Natural killer cell (primary cell): ENCODE results near the gene DDO. TPM values are rescaled to one million over a fixed set of nuclear protein-coding genes. Genes with fewer than 3 reads are reported as not detected.
"Not testable (repeated sequence)": the region's sequence is repeated elsewhere in the genome, so short reads cannot be mapped to it uniquely, and the experiment has no call there.

Experiments used
- ATAC-seq, 3 donors: fragments of 150-1000 bp in 2 of 3; fragments of 200-7000 bp in 1 of 3; cut with Tn5 transposase; 1 replicate in 1 of 3; 2 replicates in 2 of 3; pipeline ENCODE4 v1.10.0; 2021; ENCODE audit warnings: mild to moderate bottlenecking in 2 of 3, moderate library complexity in 2 of 3
- DNase-seq, 2 donors: peaks; one replicate each; pipeline versions ENCODE4 v3.0.0 to v3.0.0-alpha.2; 2013 to 2021; ENCODE audit warnings: mixed read lengths in 1 of 2
- H3K27ac ChIP-seq: one replicate; pipeline ENCODE4 v1.5.1; 2013; ENCODE audit warnings: mild to moderate bottlenecking, low read length
- H3K27me3 ChIP-seq: one replicate; pipeline ENCODE4 v1.6.1; 2013; ENCODE audit warnings: low read length; ENCODE audit not compliant: control insufficient read depth, insufficient read depth
- H3K36me3 ChIP-seq: one replicate; pipeline ENCODE4 v1.6.1; 2013; ENCODE audit warnings: low read length; ENCODE audit not compliant: control insufficient read depth, insufficient read depth
- H3K4me1 ChIP-seq: one replicate; pipeline ENCODE4 v1.6.1; 2013; ENCODE audit warnings: low read length; ENCODE audit not compliant: control insufficient read depth, insufficient read depth
- H3K4me3 ChIP-seq: one replicate; pipeline ENCODE4 v1.5.1; 2013; ENCODE audit warnings: low read length
- H3K9me3 ChIP-seq: one replicate; pipeline ENCODE4 v1.6.1; 2013; ENCODE audit warnings: low read length; ENCODE audit not compliant: control insufficient read depth, insufficient read depth
- H3K27ac Mint-ChIP-seq, 2 donors: one replicate each; pipeline ENCODE4 v1.8.0; 2022; ENCODE audit warnings: mild to moderate bottlenecking in 2 of 2, mixed read lengths in 2 of 2, moderate library complexity in 1 of 2
- H3K27me3 Mint-ChIP-seq, 2 donors: one replicate each; pipeline ENCODE4 v1.8.0; 2022; ENCODE audit warnings: low read depth in 2 of 2, mixed read lengths in 2 of 2
- H3K36me3 Mint-ChIP-seq: one replicate; pipeline ENCODE4 v1.8.0; 2022; ENCODE audit warnings: mixed read lengths
- H3K4me1 Mint-ChIP-seq, 2 donors: one replicate each; pipeline ENCODE4 v1.8.0; 2022; ENCODE audit warnings: mixed read lengths in 2 of 2
- H3K4me3 Mint-ChIP-seq: one replicate; pipeline ENCODE4 v1.8.0; 2022; ENCODE audit warnings: mild to moderate bottlenecking, moderate library complexity, mixed read lengths
- H3K9me3 Mint-ChIP-seq, 2 donors: one replicate each; pipeline ENCODE4 v1.8.0; 2022; ENCODE audit warnings: mixed read lengths in 2 of 2
- WGBS: methylation state at CpG from one replicate; pipeline ENCODE4 v1.1.7; 2013; ENCODE audit warnings: missing lambda C conversion rate; ENCODE audit not compliant: insufficient coverage; 5-methylcytosine and 5-hydroxymethylcytosine counted together
- intact Hi-C: fragments of 100-400 bp; cut with micrococcal nuclease; formaldehyde crosslinking; loops from one replicate; pipeline ENCODE4 v1.14.2; 2022
- total RNA-seq, 4 donors: library from RNA; stranded (reverse); fragments of 120-200 nt in 1 of 4; gene quantifications; one replicate each; pipeline versions ENCODE4 v1.2.3 to v1.2.4, GENCODE V29; 2013 to 2022
- TF ChIP-seq, protein P1 (sequence below): fragments of 200-600 bp; IDR thresholded peaks from one replicate; pipeline ENCODE4 v1.8.0; 2022; ENCODE audit warnings: antibody characterized with exemption

DDO gene
- total RNA-seq, 3 donors from 2014 or later (not counting 1 experiment from before 2014, with no cell fraction given): 0.25 to 0.50 TPM; not detected in 1

DNA sequence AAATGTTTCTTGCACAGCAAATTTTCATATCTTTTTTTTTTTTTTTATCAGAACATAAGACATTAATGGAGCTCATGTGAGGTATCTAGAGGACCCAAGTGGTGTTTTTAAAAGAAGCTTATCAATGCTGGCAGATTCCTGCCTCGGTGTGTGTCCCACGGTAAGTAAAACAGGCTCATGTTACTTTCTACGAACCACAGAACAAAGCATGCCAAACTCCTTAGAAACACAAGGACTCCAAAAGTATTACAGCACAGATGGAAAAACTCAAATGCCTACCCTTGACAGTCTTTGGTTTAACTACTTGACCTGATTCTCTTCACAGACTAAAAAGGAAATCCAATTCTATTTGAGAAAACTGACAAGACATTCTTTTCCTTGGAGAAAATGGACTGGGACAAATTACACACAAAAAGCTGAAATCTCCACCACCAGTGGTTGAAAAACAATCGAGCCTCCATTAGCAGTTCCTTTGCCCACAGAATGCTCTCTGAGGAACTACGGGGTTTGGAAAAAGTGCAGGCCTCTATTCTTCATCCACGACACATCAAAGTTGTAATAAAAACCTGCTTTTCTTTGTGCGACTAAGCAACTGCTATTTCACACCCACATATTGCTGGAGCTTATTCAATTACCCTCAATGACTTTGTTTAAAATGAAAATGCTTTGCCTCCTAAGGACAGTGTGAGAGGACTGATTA lies 62.7 kb downstream of the DDO start:
- WGBS: 88% methylated on average over 7 of the region's 7 CpGs
- peaks cover 21 to 27% of the 10 kb centered on the region in 2 donors for H3K27me3 Mint-ChIP-seq

DNA sequence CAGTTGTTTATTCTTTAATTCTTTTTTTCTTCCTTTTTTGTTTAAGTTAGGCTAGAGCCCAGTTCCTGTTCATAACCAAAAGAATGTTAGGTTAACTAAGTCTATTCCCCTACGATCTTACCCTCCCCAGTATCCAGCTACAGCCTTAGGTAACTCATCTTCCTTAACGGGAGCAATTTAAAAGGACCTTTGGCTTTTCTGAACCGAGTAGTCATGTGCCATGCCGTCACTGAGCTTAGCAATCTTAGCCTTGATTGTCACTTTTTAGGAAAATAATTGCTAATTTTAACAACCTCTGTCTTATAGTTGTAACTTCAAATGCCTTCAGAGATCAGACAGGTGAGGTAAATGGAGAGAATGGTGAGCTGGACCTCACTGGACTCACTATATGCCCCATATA lies 63.4 kb downstream of the DDO start:
- 89% methylated on average over 4 of the region's 4 CpGs for WGBS
- no peak for ATAC-seq

More for the DNA sequence above, 62.7 kb downstream of the DDO start:
- Mint-ChIP-seq H3K27ac (no peak overlapping the region), H3K36me3 (no peaks in the 10 kb centered on the region), H3K4me1 (peaks cover 0 to 11% of the 10 kb centered on the region in 2 donors), H3K4me3 (no peak overlapping the region), H3K9me3 (no peaks in the 10 kb centered on the region)
- Histone ChIP-seq H3K27me3 (peaks cover 7% of the 10 kb centered on the region), H3K27ac (no peak overlapping the region), H3K9me3 (no peaks in the 10 kb centered on the region), H3K36me3 (no peaks in the 10 kb centered on the region), H3K4me3 (no peak overlapping the region), H3K4me1 (peaks cover 6% of the 10 kb centered on the region)
- intact Hi-C loops: no loop called here
- DNase-seq (no peak), ATAC-seq (no peak)
- TF ChIP-seq, protein P1, sequence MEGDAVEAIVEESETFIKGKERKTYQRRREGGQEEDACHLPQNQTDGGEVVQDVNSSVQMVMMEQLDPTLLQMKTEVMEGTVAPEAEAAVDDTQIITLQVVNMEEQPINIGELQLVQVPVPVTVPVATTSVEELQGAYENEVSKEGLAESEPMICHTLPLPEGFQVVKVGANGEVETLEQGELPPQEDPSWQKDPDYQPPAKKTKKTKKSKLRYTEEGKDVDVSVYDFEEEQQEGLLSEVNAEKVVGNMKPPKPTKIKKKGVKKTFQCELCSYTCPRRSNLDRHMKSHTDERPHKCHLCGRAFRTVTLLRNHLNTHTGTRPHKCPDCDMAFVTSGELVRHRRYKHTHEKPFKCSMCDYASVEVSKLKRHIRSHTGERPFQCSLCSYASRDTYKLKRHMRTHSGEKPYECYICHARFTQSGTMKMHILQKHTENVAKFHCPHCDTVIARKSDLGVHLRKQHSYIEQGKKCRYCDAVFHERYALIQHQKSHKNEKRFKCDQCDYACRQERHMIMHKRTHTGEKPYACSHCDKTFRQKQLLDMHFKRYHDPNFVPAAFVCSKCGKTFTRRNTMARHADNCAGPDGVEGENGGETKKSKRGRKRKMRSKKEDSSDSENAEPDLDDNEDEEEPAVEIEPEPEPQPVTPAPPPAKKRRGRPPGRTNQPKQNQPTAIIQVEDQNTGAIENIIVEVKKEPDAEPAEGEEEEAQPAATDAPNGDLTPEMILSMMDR: no peak

DNA sequence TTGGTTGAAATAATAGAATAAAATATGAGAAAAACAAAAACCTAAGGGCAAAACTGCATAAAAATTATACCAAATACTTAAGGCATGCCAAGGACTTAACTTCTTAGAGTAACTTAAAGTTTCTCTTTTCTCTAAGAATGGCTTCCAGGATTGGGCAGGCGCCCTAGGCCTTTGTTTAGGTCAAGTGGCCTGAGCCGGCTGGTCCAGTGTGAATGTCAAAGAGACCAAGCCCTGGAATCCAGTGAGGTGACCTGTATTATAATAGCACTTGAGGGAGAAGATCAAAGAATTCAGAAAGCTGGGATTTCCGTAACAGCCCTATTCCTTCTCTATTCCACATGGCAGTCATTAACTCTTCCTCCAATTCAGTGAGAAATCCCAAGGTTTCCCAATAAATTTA lies 63.8 kb downstream of the DDO start:
- Histone ChIP-seq H3K36me3 (no peaks in the 10 kb centered on the region), H3K27ac (no peak overlapping the region), H3K4me1 (no peaks in the 10 kb centered on the region), H3K27me3 (peaks cover 1% of the 10 kb centered on the region), H3K4me3 (no peak overlapping the region), H3K9me3 (no peaks in the 10 kb centered on the region)
- no peak for ATAC-seq
- Mint-ChIP-seq H3K9me3 (no peaks in the 10 kb centered on the region), H3K27ac (no peak overlapping the region), H3K36me3 (no peaks in the 10 kb centered on the region), H3K4me3 (no peak overlapping the region), H3K27me3 (peaks cover 10 to 15% of the 10 kb centered on the region in 2 donors), H3K4me1 (peaks cover 0 to 2% of the 10 kb centered on the region in 2 donors)
- TF ChIP-seq, protein P1: no peak
- 86% methylated on average over 2 of the region's 3 CpGs for WGBS
- no peak for DNase-seq
- intact Hi-C loops: no loop called here

More for the DNA sequence above, 63.4 kb downstream of the DDO start:
- Mint-ChIP-seq H3K9me3 (no peaks in the 10 kb centered on the region), H3K4me1 (peaks cover 0 to 6% of the 10 kb centered on the region in 2 donors), H3K27me3 (peaks cover 14 to 20% of the 10 kb centered on the region in 2 donors), H3K4me3 (no peak overlapping the region), H3K27ac (no peak overlapping the region), H3K36me3 (no peaks in the 10 kb centered on the region)
- no peaks in the 10 kb centered on the region for H3K9me3 ChIP-seq
- no peak overlapping the region for H3K27ac ChIP-seq
- H3K27me3 ChIP-seq: peaks cover 5% of the 10 kb centered on the region
- no peak overlapping the region for H3K4me3 ChIP-seq
- TF ChIP-seq, protein P1: no peak
- DNase-seq: no peak
- H3K4me1 ChIP-seq: no peaks in the 10 kb centered on the region
- intact Hi-C loops: no loop called here
- no peaks in the 10 kb centered on the region for H3K36me3 ChIP-seq

GRCh38 chr6:110350593-110350992 lies 64.8 kb downstream of the DDO start:
- H3K27me3 Mint-ChIP-seq, H3K4me3 Mint-ChIP-seq, H3K36me3 ChIP-seq, H3K4me1 ChIP-seq, DNase-seq, H3K36me3 Mint-ChIP-seq, intact Hi-C loops, H3K27ac ChIP-seq, H3K9me3 Mint-ChIP-seq, ATAC-seq, H3K4me1 Mint-ChIP-seq, H3K9me3 ChIP-seq, H3K27me3 ChIP-seq, H3K4me3 ChIP-seq, H3K27ac Mint-ChIP-seq: not testable (repeated sequence)
- 100% methylated on average over 5 of the region's 7 CpGs for WGBS
